Measurements from ENCODE around the gene UBR1.

DNA sequence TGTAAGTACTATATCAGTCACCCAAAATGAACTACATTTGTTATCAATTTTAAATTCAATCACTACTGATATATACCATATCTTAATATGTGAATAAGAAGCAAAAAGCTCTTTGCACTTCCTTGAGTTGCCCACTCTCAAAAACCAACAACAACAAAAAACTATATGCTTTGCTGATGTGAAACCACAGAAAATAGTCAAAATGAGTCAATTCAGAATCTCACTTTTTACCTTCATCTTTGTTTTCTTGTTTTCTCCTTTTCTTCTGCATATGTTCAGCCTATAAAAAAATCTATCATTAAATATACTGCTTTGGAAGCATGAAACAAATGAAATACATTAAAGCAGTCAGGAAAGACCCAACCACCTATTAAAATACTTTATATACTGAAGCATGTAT is 80.7 kb downstream of the UBR1 start:
- no peak for TF ChIP-seq CTCF (IDR thresholded peaks at IDR 0.05)
- no peak for TF ChIP-seq POLR2AphosphoS5 (IDR thresholded peaks at IDR 0.05; ENCODE audit: insufficient read depth in 1 of 2, low read depth in 1 of 2)
- TF ChIP-seq POLR2A (IDR thresholded peaks at IDR 0.05): no peak
